HG02610 (cell line): ENCODE results near the gene SUSD4.

Experiments used
- ATAC-seq: cut with Tn5 transposase; IDR thresholded peaks from one replicate; pipeline ENCODE4 v1.9.1; 2021; ENCODE audit warnings: mild to moderate bottlenecking, moderate library complexity; ENCODE audit not compliant: unreplicated experiment

SUSD4 gene

DNA sequence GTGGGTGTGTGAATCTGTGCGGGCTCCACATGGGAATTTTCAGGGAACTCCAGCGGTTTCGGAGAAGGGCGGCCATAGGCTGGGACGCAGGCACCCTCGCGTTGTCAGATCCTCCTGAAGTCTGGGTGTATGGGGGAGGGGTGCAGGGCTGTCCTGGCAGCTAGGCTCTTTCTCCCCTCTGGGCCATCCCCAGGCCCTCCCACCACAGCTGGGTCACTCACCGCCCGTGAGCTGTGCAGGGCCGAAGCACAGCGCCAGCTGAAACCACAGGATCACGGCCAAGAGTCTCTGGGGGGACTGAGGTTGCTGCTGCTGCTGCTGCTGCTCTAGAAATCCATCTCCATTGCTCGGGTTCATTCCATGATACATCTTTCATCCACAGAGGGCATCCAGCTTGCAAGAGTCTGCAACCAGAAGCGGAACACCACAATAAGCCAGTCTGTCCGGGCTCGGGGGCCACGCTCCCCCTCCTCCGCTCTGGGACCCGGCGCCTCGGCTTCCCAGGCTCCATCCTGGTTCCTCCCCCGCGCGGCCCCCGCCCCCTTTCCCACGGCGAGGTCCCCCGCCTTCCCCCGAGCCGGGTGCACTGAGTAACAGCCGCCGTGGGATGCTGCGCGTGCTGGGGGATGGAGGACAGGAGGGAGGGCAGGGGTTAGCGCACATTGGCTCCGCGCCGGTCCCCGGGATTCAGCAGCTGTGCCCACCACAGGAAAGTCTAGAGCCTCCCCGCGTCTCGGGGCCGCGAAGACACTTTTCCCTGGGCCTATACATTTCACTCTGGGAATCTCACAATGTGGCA is 720 bp downstream of the SUSD4 start:
- ATAC-seq = no peak

DNA sequence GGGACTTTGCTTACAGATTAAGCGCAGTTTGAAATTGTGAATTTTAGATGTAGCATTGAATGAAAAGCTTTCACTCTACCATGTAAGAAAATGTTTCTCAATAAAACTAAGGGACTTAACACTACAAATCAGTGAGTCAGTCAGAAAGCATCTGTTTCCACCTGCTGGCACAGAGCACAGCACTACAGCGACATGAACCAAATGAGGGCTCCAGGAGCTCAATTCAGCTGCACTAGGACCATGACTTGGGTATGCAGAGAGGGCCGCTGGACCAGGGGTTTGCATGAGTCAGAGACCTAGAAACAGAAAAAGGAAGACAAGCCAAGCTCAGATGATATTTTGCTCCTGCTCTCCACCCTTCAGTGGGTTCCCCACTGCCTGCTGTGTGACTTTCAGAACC is 5.2 kb downstream of the SUSD4 start:
- ATAC-seq = no peak

DNA sequence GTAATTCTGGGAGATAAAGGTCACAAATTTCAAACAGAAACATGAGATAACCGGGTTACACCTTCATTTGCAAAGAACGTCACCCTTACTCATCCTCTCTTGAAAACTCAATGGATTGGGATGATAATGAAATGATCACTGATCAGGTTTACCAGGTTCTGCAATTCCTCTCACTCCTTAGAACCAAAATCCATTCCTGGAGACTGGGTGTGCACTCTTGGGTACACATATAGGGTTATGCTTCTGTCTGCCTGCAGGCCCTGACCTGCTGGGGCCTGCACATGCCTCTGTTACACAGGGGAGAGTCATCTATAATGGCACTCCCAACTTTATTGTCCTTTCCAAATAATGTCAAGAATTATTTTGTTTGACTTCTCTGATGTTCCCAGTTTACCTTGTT is 8.3 kb downstream of the SUSD4 start:
- ATAC-seq = no peak

DNA sequence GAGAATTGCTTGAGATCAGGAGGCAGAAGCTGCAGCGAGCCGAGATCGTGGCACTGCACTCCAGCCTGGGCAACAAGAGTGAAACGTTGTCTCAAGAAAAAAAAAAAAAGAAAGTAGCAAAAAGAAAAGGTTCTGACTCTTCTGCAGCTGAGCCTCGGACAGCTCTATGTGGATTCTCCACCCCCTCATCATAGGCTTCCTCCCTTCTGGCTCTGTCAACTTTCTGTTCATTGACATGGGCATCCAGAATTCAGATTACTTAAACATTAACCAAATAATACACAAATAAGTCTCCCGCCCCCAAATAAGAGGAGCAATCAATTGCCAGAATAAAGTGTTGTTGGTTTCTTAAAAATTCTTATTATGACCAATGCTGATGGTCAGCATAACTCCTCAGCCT is 10.0 kb downstream of the SUSD4 start:
- ATAC-seq = no peak

DNA sequence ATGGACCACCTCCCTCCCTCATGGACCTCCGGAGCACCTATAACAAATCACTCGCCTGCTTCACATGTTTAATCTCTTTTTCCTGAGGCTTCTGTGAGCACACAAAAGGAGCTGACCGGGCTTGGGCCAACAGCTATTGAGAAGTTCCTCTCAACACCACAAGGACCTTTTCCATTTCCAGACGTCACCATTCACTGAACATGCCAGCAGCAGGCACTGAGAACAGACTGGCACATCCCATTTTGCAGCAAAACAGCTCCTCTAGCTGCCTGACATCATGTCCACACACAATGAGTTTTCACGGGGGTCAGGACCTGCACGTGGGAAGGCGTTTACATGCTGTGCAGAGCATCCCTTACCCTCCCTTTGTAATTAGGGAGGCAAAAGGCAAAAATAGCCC is 11.0 kb downstream of the SUSD4 start:
- ATAC-seq = no peak

DNA sequence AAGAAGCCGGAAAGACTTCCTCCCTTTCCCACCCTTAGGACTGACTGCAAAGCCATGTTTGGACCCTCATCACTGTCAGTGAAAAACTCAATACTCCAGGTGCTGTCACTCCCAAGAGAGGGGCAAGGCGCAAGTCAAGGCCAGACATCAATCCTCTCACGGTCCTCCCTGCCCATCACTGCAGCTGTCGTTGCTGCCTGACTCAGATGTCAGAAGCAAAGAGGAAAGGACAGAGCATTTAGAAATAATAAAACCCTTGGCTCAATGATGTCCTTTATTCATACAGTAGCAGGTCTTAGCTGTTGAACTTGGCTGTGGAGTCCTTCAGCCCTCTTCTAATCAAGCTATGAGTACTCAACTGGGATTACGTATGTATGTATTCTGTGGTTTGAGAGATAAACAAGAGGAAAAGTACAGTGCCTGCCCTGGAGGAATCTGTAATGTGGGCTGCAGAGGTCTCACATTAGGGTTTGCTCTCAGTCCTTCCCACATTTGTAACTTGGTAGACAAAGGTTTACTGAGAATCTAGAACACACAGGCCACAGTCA is 13.5 kb downstream of the SUSD4 start:
- ATAC-seq = no peak

DNA sequence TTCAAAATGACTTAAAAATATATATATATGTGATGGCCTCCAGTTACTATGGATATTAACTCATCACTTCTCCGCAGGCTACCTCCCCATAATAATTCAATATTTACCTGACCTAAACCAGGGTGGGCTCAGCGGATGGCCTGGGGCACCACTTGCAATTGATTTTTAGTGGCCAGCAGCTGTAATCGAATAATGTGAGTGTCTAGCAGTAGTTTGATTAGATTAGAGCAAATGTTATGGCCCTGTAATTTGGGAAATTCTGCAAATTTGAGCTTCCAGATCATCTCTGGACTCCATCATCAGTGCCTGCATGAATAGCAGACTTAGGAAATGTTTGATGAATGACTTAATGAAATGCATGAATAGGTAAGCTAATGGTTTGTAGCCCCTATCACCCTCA is 14.7 kb downstream of the SUSD4 start:
- no peak for ATAC-seq

DNA sequence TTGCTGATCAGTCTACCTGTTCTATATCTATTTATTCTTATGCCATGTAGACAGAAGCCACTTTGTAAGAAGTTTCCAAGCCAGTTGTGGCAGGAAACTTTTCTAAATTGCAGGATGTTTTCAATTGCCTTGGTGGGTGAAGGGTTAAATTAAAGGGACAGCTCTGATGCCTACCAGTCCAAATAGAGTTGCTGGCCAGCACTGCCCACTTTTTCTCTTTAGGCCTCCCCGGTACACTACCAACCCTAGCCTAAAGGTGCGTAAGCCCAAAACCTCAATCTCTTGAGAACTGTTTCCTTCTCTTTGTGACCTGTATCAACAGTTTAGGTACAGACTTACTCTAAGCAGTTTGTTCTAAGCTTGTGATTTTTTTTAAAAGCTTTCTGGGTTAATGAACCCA is 15.5 kb downstream of the SUSD4 start:
- ATAC-seq = no peak

DNA sequence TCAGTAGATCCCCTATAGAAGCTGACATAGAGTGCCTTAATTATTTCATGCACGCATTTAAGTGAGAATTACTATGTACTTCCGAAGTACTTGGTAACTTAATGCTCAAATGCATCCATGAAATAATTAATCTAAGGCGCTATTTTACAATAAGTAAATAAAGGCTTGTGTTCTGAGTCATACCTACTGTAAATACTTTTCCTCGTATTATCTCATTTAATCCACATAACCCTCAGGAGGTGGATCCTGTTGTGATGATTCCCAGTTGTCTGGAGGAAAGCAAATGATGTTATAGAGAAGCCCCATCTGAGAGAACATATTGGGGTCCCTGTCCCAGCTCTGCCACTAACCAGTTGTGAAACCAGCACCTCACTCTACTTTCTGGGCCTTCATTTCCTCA is 16.4 kb downstream of the SUSD4 start:
- ATAC-seq = no peak

DNA sequence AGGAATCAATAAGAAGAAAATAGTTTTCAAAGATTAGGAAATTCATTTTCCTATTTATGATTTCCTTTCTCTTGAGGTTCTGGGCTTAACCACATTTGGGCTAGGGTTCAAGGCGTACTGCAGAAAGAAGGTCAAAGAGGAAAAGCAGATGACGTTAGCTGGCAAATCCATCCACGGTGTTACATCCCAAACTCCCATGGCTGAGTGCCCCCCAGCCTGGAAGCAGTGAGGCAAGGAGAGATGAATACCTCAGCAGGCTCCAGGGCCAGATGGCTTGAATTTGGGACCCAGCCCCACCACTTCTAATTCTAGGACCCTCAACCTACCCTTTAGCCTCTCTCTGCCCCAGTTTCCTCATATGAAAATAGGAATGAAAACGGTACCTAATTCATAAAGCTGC is 17.7 kb downstream of the SUSD4 start:
- no peak for ATAC-seq

DNA sequence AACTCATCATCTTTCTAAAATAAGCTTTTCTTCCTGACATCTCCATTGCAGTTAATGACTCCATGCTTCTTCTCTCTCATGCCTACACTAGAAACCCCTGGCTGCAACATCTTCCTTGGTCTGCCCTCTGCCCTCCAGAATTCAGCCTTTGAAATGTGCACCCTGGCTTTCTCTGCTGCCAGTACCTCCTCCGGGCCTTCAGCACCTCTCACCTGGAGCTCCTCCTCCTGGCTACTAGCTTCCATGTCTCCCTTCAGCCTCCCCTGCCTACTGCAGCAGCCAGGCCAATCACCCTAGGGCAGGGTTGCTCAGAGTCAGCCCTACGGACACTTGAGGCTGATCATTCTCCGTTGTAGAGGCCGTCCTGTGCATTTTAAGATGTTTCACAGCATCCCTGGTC is 18.3 kb downstream of the SUSD4 start:
- no peak for ATAC-seq

DNA sequence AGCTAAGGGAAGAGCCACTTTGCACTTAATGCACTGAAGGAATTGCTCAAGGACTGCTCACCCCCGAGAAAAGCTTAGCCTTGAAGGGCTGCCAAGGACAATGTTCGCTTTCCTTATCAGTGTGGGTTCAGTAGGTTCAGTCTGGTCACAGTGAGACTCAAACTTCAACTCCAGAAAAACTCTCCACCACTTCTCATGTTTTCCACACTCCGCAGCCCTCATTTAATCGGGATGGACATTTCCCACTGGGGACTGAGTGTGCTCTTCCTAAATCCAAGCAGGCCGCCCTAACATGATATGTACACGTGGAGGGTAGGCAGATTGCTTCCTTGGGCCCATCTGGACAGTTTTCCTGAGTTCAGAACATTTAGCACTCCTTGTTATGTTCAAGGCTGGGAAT is 19.5 kb downstream of the SUSD4 start:
- no peak for ATAC-seq

DNA sequence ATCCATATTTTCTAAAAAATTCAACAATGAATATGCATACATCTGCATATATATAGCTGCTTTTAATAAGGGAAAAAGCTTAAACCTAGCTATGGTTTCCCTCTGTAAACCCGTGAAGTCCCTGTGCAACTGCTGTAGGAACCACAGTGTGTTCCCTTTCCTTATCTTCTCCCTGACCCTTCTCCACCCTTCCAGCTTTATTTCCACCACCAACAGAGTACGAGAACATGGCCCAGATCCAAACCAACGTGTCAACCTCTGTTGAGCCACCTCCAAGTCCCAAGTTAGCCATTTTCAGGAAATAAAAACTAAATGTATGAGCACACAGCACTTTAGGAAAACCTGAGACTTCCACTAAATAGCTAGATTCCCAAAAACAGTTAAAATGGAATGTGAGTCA is 20.3 kb downstream of the SUSD4 start:
- no peak for ATAC-seq

DNA sequence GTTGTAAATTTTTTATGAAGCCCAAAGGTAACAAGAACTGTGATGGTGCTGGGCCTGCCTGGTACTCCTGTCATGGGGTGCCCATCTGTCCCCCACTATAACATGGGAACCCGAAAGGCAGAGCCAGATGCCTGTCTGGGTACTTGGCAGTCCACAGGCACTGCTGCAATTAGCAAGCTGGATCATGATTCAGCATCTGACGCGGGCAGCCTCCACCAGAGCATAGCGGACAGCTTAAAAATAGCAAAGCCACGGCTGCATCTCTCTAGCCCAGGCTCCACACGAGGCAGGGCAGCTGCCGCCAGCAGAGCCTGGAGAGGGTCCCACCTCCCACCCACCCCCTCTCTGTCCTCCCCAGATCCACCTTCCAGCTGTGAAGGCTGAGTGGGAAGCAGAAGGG is 22.9 kb downstream of the SUSD4 start:
- no peak for ATAC-seq

DNA sequence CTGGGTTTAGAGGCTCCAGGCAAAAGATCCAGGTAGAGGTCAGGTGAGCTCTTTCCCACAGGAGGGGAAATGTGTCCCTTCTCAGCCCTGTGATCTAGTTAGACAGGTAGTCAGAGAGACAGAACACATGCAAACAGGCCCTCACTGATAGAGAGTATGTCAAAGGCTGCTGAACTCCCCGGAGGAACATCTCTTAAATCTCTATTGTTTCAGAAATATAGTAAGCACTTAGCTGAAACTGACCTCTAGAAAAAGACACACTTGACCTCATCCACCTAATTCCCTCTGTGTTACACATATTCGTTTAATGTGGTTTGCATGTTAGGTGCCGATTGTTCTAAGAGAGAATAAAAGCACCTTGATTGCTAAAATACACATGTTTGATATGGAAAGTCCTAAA is 23.3 kb downstream of the SUSD4 start:
- no peak for ATAC-seq

DNA sequence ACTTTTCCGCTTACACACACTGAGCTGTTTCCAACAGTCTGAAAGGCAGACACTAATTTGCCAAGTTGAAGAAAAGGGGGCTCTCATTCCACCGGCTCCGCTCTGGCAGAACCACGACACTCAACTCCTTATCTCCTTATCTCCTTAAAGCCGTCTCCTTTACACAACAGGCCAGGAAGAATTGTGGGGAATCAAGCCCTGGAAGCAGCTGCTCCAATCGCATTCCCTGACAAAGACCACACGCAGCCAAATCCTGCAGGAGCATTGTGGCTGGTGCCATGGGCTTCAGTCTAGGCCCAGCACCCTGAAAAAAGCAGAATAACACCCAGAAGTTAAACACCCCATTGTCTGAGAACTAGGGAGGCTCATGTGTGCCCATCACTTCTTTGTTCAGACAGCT is 24.1 kb downstream of the SUSD4 start:
- no peak for ATAC-seq

DNA sequence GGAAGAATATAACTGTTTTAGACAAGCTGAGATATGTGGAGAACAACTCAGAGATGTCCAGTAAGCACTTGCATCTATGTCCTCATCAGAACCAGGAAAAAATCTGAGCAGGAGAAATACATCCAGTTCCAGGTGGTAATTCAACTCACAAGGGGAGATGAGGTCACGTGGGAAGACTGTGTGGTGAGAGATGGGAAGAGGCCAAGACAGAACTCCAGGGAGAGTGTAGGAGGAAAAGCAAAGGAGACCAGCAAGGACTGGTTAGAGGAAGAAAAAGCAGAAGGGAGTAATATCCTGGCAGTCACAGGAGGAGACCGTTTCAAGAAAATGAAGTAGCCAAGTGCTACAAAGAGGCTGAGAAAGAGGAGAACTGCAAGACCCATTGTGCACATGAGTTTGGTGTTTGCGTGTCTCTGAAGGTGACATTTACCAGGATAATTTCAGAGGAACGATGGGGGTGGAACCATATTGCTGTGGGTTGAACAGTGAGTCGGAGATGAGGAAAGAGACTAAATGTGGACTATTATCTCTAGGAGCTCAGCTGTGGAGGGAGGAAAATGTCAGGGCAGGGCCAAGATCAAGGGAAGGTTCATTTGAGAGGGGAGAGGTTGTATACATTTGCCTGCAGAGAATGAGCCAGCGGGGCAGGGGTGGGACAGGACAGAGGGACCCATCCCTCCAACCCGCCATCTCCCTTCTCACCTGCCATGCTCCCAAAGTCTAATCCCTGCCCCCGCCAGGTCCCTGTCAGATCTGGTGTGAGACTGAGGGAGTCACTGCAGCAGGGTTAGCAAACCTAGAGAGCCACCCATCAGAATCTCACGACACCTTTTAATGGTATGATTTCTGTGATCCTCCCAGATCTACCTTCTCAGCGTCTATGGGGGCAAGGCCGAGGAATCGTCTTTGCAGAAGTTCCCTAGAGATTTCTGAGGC is 24.9 kb downstream of the SUSD4 start:
- no peak for ATAC-seq

DNA sequence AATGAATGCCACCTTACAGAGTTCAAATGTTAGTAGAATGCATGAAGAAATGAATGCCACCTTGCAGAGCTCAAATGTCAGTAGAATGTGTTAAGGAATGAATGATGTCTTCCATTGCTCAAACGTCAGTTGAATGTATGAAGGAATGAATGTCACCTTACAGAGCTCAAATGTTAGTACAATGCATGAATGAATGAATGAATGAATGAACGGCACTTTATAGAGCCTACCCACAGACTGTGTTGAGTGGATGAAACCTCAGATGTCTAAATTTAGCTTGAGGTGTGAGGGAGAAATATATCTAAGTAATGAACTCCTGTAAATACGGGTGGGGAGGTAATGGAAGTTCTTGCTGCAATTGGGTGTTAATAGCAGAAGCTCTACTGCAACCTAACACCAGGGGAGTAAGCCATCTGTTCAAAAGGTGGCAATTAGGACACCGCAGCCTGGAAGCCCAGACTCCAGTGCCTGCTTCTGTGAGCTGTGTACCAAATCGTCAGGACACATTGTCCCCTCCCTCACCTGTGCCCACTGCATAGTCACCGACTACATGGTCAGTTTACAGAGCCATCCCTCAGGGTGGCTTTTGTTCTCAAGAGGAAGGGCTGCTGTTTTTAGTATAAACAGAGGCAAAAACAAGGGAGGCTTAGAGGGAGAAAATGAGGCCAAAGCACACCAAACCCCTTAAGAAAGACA is 26.7 kb downstream of the SUSD4 start:
- no peak for ATAC-seq

DNA sequence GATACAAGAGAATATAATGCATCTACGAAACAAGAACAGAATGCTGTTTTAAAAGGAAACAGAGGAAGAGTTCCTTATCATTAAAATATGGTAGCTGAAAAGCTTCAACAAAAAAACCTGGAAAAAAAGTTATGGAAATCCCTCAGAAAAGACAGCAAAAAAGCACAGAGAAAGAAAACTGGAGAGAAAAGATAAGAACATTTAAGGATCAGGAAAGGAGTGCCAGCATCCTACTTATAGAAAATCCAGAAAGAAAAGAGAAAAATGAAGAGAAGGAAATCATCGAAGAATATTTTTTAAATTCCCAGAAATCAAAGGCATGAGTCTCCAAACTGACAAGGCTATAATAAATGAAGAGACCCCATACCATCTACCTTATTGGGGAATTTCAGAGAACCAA is 29.8 kb downstream of the SUSD4 start:
- no peak for ATAC-seq

DNA sequence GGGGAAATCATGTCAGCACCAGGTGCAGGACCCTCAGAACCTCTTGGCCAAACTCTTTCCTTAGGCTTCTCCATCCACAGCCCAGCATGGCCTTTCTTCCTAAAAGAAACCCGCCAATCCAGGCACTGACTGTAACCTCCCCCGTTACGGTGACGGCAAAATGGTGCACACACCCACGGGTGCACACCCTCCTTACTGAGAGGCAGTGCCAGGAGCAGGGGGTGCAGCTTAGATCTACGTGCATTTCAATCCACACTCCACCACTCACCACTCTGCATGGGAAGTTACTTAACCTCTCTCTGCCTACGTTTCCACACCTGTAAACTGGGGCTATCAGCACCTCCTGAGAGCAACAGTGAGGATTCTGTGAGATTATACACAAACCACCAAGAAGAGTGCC is 31.0 kb downstream of the SUSD4 start:
- no peak for ATAC-seq

DNA sequence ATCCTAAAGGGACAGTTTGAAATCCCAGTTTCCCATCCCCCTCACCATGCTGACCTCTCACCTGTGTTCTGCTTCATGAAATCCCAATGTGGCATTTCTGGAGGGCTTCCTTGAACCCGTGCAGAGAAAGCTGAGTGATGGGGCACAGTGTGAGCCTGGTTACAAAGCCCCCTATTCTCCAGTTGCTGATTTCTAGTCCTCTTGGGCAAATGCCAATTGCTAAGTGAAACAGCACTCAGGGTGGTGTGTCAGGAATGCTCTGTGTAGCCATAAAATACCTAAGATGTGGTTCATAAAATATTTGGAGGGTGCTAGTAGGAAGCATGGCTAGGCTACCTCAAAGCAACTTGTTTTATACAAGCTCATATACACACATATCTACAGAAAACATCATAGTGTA is 32.0 kb downstream of the SUSD4 start:
- ATAC-seq = no peak
